ENCODE results near the gene HIVEP3. TPM values are rescaled to one million over a fixed set of nuclear protein-coding genes. Genes with fewer than 3 reads are reported as not detected.
A peak's percentile ranks its signal among the peaks of the same experiment; 100 is the strongest.

The HIVEP3 gene
- total RNA-seq, 1 donor: 1.8 TPM

DNA sequence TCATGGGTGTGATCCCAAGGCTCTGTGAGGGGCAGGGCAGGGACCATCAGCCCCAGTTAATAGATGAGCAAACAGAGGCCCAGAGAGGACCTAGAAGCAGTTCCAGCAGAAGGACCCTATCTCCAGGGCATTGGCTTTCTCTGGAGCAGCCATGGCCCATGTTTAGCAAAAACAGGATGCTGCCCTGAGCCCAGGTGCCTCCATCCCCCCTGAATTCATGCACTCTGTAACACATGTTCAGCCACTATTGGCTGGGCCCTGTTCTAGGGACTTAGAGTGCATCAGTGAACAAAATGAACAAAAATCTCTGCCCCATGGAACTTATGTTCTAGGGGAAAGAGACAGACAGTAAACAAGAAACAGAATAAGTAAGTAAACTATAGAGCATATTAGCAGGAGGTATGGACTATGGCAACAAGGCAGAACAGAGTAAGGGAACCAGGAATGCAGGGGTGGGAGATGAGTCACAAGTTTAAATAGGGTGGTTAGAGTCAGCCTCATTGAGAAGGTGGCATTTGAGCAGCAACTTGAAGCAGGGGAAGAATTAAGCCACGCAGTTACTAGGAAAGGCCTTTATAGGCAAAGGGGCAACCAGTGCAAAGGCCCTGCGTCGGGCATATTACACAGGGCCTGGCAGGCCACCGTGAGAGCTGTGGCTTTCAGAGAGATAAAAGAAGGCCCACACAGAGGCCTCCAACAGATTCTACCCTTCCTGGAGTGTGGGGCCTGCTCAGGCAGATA is 248.3 kb downstream of the HIVEP3 start:
- peak; percentile 91 for DNase-seq (ENCODE audit: insufficient read length, low spot score, missing footprints)
- Histone ChIP-seq H3K36me3 (ENCODE audit: insufficient read depth, low read length) (no peaks in the 10 kb centered on the region), H2AFZ (ENCODE audit: low read length) (no peak overlapping the region), H3K4me3 (ENCODE audit: insufficient read depth, low read length) (no peak overlapping the region), H3K4me2 (ENCODE audit: insufficient read depth, low read length) (peak overlapping the region; percentile 42), H3K27ac (ENCODE audit: low read depth, low read length) (peak overlapping the region; percentile 37), H3K4me1 (ENCODE audit: insufficient read depth, low read length) (peaks cover 47% of the 10 kb centered on the region), H3K79me2 (ENCODE audit: insufficient read depth, low read length) (no peaks in the 10 kb centered on the region), H3K27me3 (ENCODE audit: insufficient read depth, low read length) (no peaks in the 10 kb centered on the region), H3K9me3 (ENCODE audit: low read depth, low read length) (no peaks in the 10 kb centered on the region), H4K20me1 (ENCODE audit: insufficient read depth, low read length) (no peaks in the 10 kb centered on the region)
- TF ChIP-seq, protein P1, sequence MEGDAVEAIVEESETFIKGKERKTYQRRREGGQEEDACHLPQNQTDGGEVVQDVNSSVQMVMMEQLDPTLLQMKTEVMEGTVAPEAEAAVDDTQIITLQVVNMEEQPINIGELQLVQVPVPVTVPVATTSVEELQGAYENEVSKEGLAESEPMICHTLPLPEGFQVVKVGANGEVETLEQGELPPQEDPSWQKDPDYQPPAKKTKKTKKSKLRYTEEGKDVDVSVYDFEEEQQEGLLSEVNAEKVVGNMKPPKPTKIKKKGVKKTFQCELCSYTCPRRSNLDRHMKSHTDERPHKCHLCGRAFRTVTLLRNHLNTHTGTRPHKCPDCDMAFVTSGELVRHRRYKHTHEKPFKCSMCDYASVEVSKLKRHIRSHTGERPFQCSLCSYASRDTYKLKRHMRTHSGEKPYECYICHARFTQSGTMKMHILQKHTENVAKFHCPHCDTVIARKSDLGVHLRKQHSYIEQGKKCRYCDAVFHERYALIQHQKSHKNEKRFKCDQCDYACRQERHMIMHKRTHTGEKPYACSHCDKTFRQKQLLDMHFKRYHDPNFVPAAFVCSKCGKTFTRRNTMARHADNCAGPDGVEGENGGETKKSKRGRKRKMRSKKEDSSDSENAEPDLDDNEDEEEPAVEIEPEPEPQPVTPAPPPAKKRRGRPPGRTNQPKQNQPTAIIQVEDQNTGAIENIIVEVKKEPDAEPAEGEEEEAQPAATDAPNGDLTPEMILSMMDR (IDR thresholded peaks at IDR 0.05; ENCODE audit: extremely low read depth, low read depth, low read length): no peak

- no peaks in the 10 kb centered on the region for H3K36me3 ChIP-seq (ENCODE audit: insufficient read depth, low read length)
- no peak overlapping the region for H3K27ac ChIP-seq (ENCODE audit: low read depth, low read length)
- H3K4me2 ChIP-seq (ENCODE audit: insufficient read depth, low read length): no peak overlapping the region
- H3K4me1 ChIP-seq (ENCODE audit: insufficient read depth, low read length): peaks cover 53% of the 10 kb centered on the region
- DNase-seq (ENCODE audit: insufficient read length, low spot score, missing footprints): no peak
- no peaks in the 10 kb centered on the region for H3K9me3 ChIP-seq (ENCODE audit: low read depth, low read length)
- H4K20me1 ChIP-seq (ENCODE audit: insufficient read depth, low read length): no peaks in the 10 kb centered on the region
- no peak overlapping the region for H3K4me3 ChIP-seq (ENCODE audit: insufficient read depth, low read length)
- TF ChIP-seq, protein P1 (IDR thresholded peaks at IDR 0.05; ENCODE audit: extremely low read depth, low read depth, low read length): no peak
- no peak overlapping the region for H2AFZ ChIP-seq (ENCODE audit: low read length)
- H3K27me3 ChIP-seq (ENCODE audit: insufficient read depth, low read length): no peaks in the 10 kb centered on the region
- H3K79me2 ChIP-seq (ENCODE audit: insufficient read depth, low read length): no peaks in the 10 kb centered on the region
Observed at GRCh38 chr1:41668967-41669366, 249.8 kb downstream of the HIVEP3 start.

DNA sequence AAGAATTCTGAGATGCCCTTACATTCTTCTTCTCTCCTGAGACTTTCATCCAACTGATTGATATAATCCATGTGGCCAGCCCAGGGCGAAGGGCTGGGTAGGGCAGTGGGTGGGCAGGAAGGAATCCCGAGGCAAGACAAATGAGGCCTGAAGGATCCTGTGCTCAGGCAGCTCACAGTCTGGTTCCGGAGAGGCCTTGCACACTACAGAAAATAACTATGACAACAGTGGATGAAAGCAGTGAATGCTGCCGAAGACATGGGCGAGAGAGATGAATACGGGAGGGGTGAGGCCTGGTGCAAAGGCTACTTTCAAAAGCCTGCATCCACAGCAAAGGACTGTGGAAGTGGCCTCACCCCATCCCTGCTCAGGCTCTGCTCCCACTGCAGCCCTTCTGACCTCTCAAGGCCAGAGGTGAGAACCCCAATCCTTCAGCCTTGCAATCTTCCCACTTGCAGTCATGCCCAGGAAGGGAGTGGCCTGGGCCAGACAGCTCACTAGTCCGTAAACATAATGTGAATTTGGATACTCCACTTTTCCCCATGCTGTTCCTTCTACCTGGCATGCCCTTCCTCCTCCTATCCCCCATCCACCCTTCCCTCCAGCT is 250.6 kb downstream of the HIVEP3 start:
- DNase-seq (ENCODE audit: insufficient read length, low spot score, missing footprints): no peak
- Histone ChIP-seq H3K27ac (ENCODE audit: low read depth, low read length) (no peak overlapping the region), H3K4me2 (ENCODE audit: insufficient read depth, low read length) (no peak overlapping the region), H3K36me3 (ENCODE audit: insufficient read depth, low read length) (no peaks in the 10 kb centered on the region), H2AFZ (ENCODE audit: low read length) (no peak overlapping the region), H3K79me2 (ENCODE audit: insufficient read depth, low read length) (no peaks in the 10 kb centered on the region), H3K9me3 (ENCODE audit: low read depth, low read length) (no peaks in the 10 kb centered on the region), H3K4me1 (ENCODE audit: insufficient read depth, low read length) (peaks cover 47% of the 10 kb centered on the region), H4K20me1 (ENCODE audit: insufficient read depth, low read length) (no peaks in the 10 kb centered on the region), H3K27me3 (ENCODE audit: insufficient read depth, low read length) (no peaks in the 10 kb centered on the region), H3K4me3 (ENCODE audit: insufficient read depth, low read length) (no peak overlapping the region)
- TF ChIP-seq, protein P1 (IDR thresholded peaks at IDR 0.05; ENCODE audit: extremely low read depth, low read depth, low read length): no peak

DNA sequence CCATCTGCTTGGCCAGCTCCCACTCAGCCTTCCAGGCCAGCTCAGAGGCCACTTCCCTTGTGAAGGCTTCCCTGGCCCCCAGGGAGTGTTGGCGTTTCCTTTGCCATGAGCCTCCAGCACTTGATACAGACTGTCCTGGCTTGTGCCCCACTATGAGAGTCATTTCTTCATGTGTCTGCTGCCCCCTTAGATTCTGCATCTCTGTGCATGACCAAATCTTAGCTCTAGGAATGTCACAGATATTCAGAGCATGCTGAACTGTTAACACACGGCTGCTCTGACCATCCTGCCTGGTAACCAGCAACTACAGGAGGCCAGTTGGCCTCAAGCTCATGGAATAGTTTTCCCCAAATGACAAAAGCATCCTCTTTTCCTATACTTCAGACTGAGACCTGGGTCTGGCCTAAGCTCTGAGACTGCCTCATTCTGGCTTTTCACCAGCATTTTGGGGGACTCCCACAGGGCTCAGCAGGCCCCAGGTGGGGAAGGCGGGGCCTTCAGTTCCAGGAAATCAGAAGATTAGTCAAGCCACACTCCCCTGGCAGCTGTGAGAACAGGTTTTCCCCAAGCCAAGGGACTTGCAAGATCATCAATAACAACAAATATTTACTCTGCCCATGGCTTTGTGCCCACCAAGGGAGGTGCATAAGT is 251.6 kb downstream of the HIVEP3 start:
- no peaks in the 10 kb centered on the region for H4K20me1 ChIP-seq (ENCODE audit: insufficient read depth, low read length)
- H3K4me3 ChIP-seq (ENCODE audit: insufficient read depth, low read length): no peak overlapping the region
- no peak overlapping the region for H2AFZ ChIP-seq (ENCODE audit: low read length)
- no peaks in the 10 kb centered on the region for H3K36me3 ChIP-seq (ENCODE audit: insufficient read depth, low read length)
- no peak overlapping the region for H3K4me2 ChIP-seq (ENCODE audit: insufficient read depth, low read length)
- TF ChIP-seq, protein P1 (IDR thresholded peaks at IDR 0.05; ENCODE audit: extremely low read depth, low read depth, low read length): no peak
- H3K4me1 ChIP-seq (ENCODE audit: insufficient read depth, low read length): peaks cover 39% of the 10 kb centered on the region
- H3K9me3 ChIP-seq (ENCODE audit: low read depth, low read length): no peaks in the 10 kb centered on the region
- H3K79me2 ChIP-seq (ENCODE audit: insufficient read depth, low read length): no peaks in the 10 kb centered on the region
- no peaks in the 10 kb centered on the region for H3K27me3 ChIP-seq (ENCODE audit: insufficient read depth, low read length)
- H3K27ac ChIP-seq (ENCODE audit: low read depth, low read length): no peak overlapping the region
- peak; percentile 83 for DNase-seq (ENCODE audit: insufficient read length, low spot score, missing footprints)

Data from osteoblast (primary cell).